Uterus (tissue), 4 donors: ENCODE data around the gene DGCR2. TPM values are rescaled to one million over a fixed set of nuclear protein-coding genes. Genes with fewer than 3 reads are reported as not detected.

Source experiments
- DNase-seq, 2 donors: peaks; one replicate each; pipeline ENCODE4 v3.0.0-alpha.2; 2019 to 2020
- H3K27ac ChIP-seq, 2 donors: fragments of 200-600 bp; sonication (generic); 1 replicate in 1 of 2; 2 replicates in 1 of 2; pipeline ENCODE4 v1.5.1; 2016 to 2018
- H3K27me3 ChIP-seq, 2 donors: fragments of 200-600 bp; sonication (generic); one replicate each; pipeline ENCODE4 v1.5.1; 2018 to 2019; ENCODE audit warnings: control low read depth in 1 of 2
- H3K36me3 ChIP-seq, 2 donors: fragments of 200-600 bp; sonication (generic); one replicate each; pipeline ENCODE4 v1.5.1; 2019; ENCODE audit warnings: control low read depth in 1 of 2
- H3K4me1 ChIP-seq, 2 donors: fragments of 200-600 bp; sonication (generic); one replicate each; pipeline ENCODE4 v1.5.1; 2018 to 2019; ENCODE audit warnings: control low read depth in 1 of 2
- H3K4me3 ChIP-seq, 2 donors: fragments of 200-600 bp; sonication (generic); 1 replicate in 1 of 2; 2 replicates in 1 of 2; pipeline ENCODE4 v1.5.1; 2018 to 2019; ENCODE audit warnings: mild to moderate bottlenecking in 1 of 2
- H3K9me3 ChIP-seq, 2 donors: fragments of 200-600 bp; sonication (generic); one replicate each; pipeline ENCODE4 v1.5.1; 2019; ENCODE audit warnings: control low read depth in 1 of 2
- CTCF ChIP-seq, 4 experiments: fragments of 200-600 bp in 2 of 4; fragments of 450-650 bp in 2 of 4; sonication (generic) in 2 of 4; IDR thresholded peaks; one replicate each; pipeline ENCODE4 v1.5.1; 2016 to 2019; ENCODE audit warnings: antibody characterized with exemption in 4 of 4, mild to moderate bottlenecking in 2 of 4, moderate library complexity in 1 of 4
- POLR2A ChIP-seq, 2 donors: fragments of 450-650 bp; IDR thresholded peaks; one replicate each; pipeline ENCODE4 v1.6.1; 2016; ENCODE audit warnings: antibody characterized with exemption in 2 of 2, mild to moderate bottlenecking in 1 of 2, moderate library complexity in 1 of 2
- intact Hi-C: fragments of 100-400 bp; cut with DNase I; formaldehyde crosslinking; loops from one replicate; pipeline ENCODE4 v1.15.1; 2023; ENCODE audit warnings: low total_unique reads
- total RNA-seq, 4 donors: library from RNA; depleted of rRNA in 3 of 4; stranded (reverse); fragments of >200 nt in 3 of 4; gene quantifications; one replicate each; pipeline versions ENCODE4 v1.1.0 to v1.2.4, GENCODE V29; 2014 to 2023
- donor health status: DM: yes; HTN: yes; CAD: no.

DGCR2 gene
- total RNA-seq, 4 donors from 2014 or later: 18.2 to 88.9 (median 47.6) TPM

GRCh38 chr22:19105456-19105855, 16.8 kb downstream of the DGCR2 start:
- Histone ChIP-seq H3K4me1 (peaks cover 0 to 12% of the 10 kb centered on the region in 2 donors), H3K27me3 (no peaks in the 10 kb centered on the region), H3K9me3 (no peaks in the 10 kb centered on the region), H3K36me3 (no peaks in the 10 kb centered on the region), H3K27ac (no peak overlapping the region), H3K4me3 (no peak overlapping the region)
- TF ChIP-seq POLR2A (IDR thresholded peaks at IDR 0.05): no peak
- no peak for TF ChIP-seq CTCF (IDR thresholded peaks at IDR 0.05)
- no peak for DNase-seq
- intact Hi-C loops: no loop called here

- no peaks in the 10 kb centered on the region for H3K36me3 ChIP-seq
- H3K4me3 ChIP-seq: no peak overlapping the region
- intact Hi-C loops: no loop called here
- no peak for TF ChIP-seq POLR2A (IDR thresholded peaks at IDR 0.05)
- no peak for TF ChIP-seq CTCF (IDR thresholded peaks at IDR 0.05)
- no peak for DNase-seq
- H3K27ac ChIP-seq: no peak overlapping the region
- H3K27me3 ChIP-seq: no peaks in the 10 kb centered on the region
- no peaks in the 10 kb centered on the region for H3K9me3 ChIP-seq
- H3K4me1 ChIP-seq: peaks cover 0 to 12% of the 10 kb centered on the region in 2 donors
These were observed 18.1 kb downstream of the DGCR2 start for GRCh38 chr22:19103880-19104821.

- TF ChIP-seq CTCF (IDR thresholded peaks at IDR 0.05) (no peak), POLR2A (IDR thresholded peaks at IDR 0.05) (no peak)
- Histone ChIP-seq H3K9me3 (no peaks in the 10 kb centered on the region), H3K27ac (no peak overlapping the region), H3K36me3 (no peaks in the 10 kb centered on the region), H3K27me3 (no peaks in the 10 kb centered on the region), H3K4me1 (no peaks in the 10 kb centered on the region), H3K4me3 (no peak overlapping the region)
- intact Hi-C loops: no loop called here
- DNase-seq: no peak
These were observed 24.1 kb downstream of the DGCR2 start for GRCh38 chr22:19098157-19098556.

- intact Hi-C loops: no loop called here
- DNase-seq: no peak
These were observed 24.7 kb downstream of the DGCR2 start for GRCh38 chr22:19097518-19097917.

More at GRCh38 chr22:19097518-19097917, 24.7 kb downstream of the DGCR2 start:
- Histone ChIP-seq H3K27ac (no peak overlapping the region), H3K4me1 (no peaks in the 10 kb centered on the region), H3K27me3 (no peaks in the 10 kb centered on the region), H3K36me3 (no peaks in the 10 kb centered on the region), H3K4me3 (no peak overlapping the region), H3K9me3 (no peaks in the 10 kb centered on the region)
- TF ChIP-seq POLR2A (IDR thresholded peaks at IDR 0.05): no peak
- TF ChIP-seq CTCF (IDR thresholded peaks at IDR 0.05): no peak
